GM21786 (cell line): ENCODE results near the gene EFL1.

Experiments
- ATAC-seq: cut with Tn5 transposase; IDR thresholded peaks from one replicate; pipeline ENCODE4 v1.9.1; 2021; ENCODE audit not compliant: unreplicated experiment

EFL1 gene

DNA sequence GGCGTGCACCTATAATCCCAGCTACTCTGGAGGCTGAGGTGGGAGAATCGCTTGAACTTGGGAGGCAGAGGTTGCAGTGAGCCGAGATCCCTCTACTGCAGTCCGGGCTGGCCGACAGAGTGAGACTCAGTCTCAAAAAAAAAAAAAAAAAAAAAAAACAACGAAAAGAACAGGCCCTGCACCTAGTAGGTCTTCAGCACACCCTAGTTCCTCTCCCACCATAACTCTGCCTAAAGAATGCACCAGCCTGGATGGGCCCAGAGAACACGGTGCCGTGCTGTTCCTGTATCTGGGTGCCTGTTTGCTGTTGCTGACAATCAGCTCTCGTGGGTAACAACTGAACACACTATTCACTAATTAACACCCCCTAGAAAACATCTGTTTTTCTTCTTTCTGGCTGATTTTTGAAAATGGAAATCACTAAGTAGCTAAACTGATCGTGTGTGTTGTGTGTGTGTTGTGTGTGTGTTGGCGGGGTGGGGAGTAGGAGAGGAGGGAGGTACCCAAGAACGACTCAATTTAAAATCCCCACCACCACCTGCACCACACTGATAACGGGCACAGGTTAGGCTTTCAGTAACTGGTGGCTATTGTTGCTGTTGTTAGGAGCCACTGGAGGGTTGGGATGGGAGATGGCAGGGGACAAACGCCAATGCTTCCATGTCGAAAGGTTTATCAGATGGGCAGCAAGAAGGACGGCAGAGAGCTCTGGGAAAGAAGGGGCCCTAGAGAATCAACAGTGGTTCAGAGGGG, 176.1 kb downstream of the EFL1 start:
- ATAC-seq = no peak

DNA sequence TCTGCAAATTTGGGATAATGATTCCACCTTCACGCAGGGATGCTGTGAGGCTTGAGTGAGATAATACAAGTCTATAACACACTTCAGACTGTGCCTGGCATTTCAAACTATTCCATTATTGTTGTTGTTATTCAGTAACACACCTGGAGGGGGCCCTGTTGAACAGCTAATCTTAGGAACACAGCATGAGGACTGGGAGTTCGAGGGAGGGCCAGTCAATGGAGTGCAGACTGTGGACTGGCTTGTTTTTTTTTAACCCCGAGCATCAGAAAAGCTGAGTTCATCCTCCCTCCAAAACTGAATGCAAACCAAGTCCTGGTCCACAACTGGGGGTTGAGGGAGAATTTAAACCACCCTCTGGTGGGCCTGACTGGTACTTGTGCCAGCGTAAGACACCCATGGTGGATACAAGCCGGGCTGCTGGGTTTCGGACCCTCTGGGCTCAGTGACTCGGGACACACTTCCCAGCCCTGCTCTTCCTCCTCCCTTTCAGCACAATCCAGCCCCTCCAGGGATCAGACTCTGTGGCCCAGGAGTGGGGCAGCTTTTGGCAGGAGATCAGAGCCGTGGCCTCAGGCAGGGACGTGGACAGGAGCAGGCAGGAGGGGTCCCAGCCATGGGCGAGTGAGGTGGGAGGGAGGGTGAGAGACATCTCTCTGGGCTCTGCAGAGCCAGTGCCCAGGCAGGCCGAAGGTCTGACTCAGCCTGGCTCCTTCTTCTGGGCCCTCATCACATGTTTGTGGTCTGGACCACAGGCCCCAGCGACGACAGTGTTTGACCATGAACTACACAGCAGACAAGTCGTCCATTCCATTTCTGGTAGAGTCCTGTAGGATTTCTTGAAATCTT, 180.4 kb downstream of the EFL1 start:
- ATAC-seq = no peak

DNA sequence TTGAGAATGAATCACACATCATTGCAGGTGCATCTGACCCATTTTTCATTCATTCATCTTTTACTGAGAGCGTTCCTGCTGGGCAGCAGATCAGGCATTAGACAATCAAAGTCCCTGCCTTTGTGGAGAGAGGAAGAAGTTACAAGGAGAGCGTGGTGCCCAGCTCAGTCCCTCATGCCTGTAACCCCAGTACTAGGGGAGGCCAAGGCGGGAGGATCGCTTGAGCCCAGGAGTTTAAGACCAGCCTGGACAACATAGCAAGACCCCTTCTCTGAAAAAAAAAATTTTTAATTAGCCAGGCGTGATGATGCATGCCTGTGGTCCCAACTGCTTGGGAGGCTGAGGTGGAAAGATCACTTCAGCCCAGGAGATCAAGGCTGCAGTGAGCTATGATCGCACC, 181.8 kb downstream of the EFL1 start:
- ATAC-seq = no peak
